NOMO-1 treated with dmso at 0.1 percent for 144 hours (cell line): ENCODE results near the gene NOX3.
"Not testable (repeated sequence)": the region's sequence is repeated elsewhere in the genome, so short reads cannot be mapped to it uniquely, and the experiment has no call there.

Experiments used
- DNase-seq: peaks from one replicate; lab custom pipeline; 2025; ENCODE audit not compliant: unreplicated experiment; lab: John Stamatoyannopoulos, UW

NOX3 gene

DNA sequence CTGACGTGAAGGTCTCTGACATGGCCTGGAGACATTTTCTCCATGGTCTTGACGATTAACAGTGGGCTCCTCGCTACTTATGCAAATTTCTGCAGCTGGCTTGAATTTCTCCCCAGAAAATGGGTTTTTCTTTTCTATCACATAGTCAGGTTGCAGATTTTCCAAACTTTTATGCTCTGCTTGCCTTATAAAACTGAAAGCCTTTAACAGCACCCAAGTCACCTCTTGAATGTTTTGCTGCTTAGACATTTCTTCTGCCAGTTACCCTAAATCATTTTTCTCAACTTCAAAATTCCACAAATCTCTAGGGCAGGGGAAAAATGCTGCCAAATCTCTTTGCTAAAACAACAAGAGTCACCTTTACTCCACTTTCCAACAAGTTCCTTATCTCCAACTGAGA, 12.9 kb upstream of the NOX3 start:
- DNase-seq, result not testable (repeated sequence)

- no peak for DNase-seq
Observed at GRCh38 chr6:155466539-155466938, 10.9 kb upstream of the NOX3 start.

GRCh38 chr6:155461556-155461955, 5.9 kb upstream of the NOX3 start:
- no peak for DNase-seq

GRCh38 chr6:155454471-155454870, 1.2 kb downstream of the NOX3 start:
- no peak for DNase-seq

- DNase-seq, result no peak
Observed at GRCh38 chr6:155454008-155454407, 1.6 kb downstream of the NOX3 start.

- DNase-seq, result no peak
Observed at GRCh38 chr6:155452576-155452975, 3.1 kb downstream of the NOX3 start.

DNA sequence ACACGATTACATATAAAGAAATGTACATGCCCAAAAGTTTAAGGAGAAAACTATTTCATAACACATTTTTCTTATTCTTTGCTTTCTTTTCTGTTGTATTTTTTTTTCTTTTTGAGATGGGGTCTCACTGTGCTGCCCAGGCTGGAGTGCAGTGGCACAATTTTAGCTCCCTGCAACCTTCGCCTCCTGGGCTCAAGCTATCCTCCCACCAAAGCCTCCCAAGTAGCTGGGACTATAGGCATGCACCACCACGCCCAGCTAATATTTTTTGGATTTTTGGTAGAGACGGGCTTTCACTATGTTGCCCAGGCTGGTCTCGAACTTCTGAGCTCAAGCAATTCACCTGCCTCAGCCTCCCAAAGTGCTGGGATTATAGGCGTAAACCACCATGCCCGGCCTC, 4.1 kb downstream of the NOX3 start:
- not testable (repeated sequence) for DNase-seq

DNA sequence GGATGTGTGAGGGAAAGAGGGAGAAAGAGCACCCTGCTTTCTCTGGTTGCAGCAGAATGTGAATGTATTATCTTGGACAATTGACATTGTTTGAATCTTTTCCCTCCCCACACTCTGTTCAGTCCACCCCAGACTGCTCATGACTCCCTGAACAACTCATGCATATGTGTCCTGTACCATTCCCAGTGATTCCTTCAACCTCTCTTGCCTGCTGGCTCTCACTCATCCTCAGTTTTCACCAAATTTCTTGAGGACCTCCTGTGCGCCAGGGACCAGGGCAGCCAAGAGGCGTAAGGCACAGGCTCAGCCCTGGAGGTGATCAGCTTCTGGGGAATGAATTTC, 5.4 kb downstream of the NOX3 start:
- DNase-seq, result no peak

DNA sequence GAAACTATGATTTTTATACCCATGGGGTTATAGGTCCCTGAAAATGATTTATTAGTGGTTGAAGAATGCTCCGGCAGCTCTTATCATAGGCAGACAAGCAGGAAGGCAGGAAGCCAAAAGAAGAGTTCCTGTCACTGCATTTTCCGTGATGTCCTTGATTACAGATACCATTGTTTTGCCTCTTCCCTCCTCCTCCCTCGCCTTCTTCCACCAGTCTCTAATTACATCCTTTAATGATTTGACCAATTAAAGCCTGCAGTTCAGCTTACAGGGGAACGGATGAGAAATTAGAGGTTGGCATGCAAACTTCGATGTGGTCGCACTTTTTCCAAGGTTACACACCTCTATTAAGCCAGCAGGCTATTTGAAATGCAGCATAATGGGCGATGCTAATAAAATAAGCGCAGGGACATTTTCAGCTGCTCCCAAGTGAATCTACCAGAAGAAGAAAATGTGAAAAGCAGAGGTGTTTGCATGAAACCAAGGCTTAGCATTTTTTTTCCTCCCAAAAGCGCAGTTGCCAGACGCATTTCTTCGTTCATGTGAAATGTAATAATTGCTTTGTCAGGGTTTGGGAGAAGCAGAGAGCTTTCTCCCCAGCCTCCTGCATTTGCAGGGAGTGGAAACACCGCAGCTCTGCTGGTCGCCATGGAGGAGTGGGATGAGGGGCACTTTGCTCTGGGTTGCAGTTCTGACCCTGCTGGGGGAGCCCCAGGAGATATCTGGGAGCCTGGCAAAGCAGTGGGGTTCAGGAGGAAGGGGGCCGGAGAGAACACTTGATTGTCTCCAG, 6.0 kb downstream of the NOX3 start:
- no peak for DNase-seq

DNA sequence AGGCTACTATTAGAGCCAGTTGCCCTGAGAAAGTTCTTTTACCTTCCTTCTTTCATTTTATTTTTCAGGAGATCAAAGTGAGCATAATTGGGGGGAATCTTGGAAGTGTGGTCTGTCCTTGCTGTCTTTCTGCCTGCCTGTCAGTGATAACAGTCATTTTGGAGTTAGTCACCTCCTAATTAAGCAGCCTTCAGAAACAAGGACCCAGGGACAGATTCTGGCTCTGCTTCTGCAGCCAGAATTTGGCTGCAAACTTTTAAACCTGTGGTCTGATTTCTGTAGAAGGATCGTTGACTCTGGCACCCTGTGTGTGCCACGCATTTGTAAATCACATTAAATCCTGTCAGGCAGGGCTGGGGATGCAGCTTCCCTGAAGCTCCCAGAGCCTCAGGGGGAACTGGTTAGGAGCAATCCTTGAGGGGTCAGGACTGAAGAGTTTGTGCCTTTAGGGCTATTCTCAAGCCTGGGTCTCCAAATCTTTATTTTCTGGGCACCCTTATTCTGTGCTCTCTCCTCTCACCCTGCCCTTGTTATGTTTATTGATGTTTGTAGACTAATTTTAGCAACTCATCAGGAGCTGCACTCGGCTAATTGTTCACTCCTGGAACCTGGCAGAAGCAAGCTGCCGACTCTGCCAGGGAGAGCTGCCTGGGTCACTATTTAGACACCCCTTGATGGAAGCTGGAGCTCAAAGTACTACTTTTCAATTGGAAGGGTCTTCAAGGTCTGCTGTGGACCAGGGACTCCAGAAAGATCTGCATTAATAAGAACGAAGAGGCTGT, 6.8 kb downstream of the NOX3 start:
- no peak for DNase-seq

GRCh38 chr6:155447949-155448348, 7.7 kb downstream of the NOX3 start:
- no peak for DNase-seq

DNA sequence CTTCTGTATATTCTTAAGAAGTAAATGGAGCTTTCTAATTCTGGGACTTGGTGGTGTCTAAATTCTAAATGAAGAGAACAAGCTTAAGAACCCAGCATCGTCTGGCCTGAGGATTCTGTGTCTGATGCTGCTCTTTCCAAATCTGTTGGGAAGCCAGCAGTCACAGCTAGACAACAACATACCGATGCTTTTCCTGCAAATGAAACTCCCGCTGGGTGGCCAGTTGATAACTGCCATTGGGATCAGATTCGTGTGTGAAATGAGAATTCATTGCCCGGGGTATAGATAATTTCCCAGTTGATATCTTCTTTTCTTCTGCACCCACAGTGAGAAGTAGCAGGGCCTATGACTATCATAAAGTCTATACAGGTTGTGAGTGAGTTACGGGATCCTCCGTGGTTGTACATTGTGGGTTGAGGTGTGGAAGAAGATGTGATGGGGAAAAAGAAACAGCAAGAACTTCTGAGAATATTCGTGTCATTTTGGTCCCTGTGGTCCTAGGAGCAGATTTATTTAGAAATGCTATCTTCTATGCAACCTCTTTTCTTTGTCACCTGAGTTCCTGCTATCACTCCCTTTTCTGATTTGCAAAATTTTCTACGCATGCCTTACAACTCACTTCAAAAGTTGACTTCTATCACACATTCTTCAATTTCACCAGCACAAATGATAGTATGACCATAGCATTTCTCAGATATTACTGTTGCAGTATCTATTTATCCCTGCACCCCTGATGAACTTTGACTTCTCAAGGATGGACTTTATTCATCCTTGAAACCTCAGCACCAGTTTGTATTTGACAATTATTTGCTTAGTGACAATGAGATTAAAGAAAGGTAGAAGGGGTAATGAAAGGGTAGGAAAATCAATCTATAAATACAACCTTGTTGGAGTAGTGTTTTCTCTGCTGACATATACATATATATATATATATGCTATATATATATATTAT, 10.4 kb downstream of the NOX3 start:
- no peak for DNase-seq

DNA sequence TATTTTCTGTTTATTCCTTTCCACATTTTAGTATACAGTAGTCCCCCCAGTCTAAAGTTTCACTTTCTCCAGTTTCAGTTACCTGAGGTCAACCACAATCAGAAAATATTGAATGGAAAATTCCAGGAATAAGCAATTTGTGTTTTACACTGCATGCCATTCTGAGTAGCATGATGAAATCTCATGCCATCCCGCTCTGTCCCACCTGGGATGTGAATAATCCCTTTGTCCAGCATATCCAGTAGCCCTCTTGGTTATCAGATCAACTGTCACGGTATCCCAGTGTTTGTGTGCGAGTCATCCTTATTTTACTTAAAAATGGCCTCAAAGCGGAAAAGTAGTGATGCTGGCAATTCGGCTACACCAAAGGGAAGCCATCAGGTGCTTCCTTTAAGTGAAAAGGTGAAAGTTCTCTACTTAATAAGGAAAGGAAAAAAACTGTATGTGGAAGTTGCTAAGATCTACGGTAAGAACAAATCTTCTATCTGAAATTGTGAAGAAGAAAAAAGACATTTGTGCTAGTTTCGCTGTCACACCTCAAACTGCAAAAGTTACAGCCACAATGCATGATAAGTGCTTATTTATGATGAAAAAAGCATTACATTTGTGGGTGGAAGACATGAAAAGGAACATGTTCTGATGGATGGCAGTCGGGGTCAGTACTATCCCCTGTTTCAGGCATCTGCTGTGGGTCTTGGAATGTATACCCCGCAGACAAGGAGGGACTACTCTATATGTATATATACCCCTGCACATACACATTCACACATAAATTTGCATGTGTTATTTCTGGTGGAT, 11.3 kb downstream of the NOX3 start:
- DNase-seq, result no peak

DNA sequence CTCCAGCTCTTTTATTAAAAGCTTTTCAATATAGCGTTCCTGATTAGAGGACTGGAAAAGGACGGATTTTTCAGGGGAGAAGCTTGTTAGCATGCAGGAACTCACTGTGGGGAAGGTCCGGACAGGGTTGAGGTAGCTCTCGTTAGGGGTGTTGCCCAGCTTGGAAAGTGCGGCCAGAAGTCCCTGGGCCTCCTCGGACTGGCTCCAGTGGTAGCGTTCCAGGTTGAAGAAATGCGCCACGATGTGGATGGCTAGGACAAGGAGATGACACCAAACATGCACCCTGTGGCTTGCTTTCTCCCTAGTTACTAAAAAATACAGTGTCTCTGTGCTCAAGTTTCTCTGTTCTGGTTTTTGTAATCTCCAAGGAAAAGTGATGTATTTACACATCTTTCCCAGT, 12.5 kb downstream of the NOX3 start:
- no peak for DNase-seq

GRCh38 chr6:155442562-155442961, 13.1 kb downstream of the NOX3 start:
- DNase-seq, result peak; percentile 32

DNA sequence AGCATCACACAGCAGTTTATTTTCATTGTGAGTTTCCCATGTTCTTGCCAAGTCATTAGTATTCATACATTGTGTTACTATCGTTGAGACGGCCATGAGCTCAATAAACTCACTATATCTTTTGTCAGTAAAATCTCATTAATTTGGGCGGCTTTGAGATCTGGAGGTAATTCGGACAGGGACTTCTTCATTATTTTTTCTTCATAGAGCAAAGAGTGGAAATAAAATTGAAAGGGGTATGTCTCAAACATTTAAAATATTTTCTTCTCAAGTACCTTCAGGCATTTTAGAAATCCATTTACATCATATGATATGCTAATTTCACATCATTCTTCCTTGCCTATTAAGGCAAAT, 14.6 kb downstream of the NOX3 start:
- DNase-seq, result no peak

DNA sequence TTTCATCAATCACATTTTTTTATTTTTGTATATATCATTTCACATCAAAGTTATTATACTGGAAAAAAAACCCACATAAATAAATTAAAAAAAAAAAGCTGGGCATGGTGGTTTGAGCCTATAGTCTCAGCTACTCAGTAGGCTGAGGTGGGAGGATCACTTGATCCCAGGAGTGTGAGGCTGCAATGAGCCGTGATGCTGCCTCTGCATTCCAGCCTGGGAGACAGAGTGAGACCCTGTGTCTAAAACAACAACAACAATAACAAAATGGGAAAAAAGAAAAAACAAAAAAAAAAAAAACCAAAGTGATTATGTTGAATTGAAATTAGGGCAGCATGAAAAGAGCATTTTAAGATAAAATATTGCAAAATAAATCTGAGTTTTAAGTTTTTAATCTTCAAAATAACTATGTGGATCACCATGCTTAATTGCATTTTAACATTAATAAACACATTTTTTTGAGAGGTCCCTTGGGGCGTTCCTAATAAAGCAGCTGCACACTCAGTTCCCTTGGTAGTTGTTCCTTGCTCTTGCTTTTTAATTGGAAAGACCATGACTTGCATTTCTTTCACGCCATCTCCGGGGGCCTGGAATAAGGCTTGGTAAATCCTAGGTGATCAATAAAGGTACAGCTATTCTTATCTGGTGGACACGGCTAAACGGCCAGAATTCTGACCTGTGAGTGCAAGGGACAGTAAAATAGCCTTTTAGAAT, 15.1 kb downstream of the NOX3 start:
- DNase-seq, result no peak

GRCh38 chr6:155439376-155439775, 16.3 kb downstream of the NOX3 start:
- DNase-seq, result no peak

- no peak for DNase-seq
Observed at GRCh38 chr6:155436981-155437749, 18.5 kb downstream of the NOX3 start.
